ENCODE data around the gene PSMD9.
"Not testable (repeated sequence)": the region's sequence is repeated elsewhere in the genome, so short reads cannot be mapped to it uniquely, and the experiment has no call there.

The PSMD9 gene

DNA sequence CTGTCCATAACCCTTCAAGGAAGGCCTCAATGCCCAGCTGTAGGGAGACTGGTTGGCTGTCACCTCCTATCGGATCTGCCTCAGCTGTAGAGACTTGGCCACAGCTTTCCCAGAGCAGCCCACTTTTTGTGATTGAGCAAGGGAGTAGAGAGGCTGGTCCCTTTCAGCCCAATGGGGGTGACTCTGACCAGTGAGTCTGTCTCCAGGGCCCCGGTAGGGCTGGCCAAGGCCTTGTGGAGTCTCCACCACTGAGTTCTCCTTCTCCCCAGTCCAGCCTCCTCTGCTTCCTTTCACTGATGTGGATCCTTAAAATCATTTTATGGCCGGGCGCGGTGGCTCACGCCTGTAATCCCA is 15.4 kb upstream of the PSMD9 start:
- no peak for DNase-seq (ENCODE audit: low spot score)

DNA sequence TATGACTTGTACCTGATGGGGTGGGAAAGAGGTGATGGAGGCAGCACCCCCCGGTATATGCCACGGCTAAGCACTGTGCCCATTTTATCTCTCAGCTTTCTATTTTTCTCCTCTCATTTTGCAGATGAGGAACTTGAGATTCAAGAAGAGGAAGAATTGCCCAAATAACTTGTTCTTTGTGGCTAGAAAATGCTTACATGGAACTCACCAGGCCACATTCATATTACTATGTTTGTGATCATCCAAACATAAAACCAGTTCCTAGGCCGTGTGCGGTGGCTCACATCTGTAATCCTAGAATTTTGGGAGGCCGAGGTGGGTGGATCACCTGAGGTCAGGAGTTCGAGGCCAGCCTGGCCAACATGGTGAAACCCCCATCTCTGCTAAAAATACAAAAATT is 14.5 kb upstream of the PSMD9 start:
- DNase-seq (ENCODE audit: low spot score): no peak

DNA sequence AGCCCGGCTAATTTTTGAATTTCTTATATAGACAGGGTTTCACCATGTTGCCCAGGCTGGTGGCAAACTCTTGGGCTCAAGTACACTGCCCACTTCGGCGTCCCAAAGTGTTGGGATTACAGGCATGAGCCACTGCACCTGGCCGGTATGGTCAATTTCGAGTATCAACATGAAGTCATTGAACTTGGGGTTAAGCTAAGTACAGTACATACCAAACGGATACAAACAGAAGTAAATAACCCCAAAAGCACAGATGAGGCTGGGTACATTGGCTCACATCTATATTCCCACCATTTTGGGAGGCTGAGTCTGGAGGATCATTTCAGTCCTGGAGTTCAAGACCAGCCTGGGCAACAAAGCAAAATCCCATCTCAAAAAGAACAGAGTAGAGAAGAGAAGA is 13.0 kb upstream of the PSMD9 start:
- DNase-seq (ENCODE audit: low spot score): no peak

DNA sequence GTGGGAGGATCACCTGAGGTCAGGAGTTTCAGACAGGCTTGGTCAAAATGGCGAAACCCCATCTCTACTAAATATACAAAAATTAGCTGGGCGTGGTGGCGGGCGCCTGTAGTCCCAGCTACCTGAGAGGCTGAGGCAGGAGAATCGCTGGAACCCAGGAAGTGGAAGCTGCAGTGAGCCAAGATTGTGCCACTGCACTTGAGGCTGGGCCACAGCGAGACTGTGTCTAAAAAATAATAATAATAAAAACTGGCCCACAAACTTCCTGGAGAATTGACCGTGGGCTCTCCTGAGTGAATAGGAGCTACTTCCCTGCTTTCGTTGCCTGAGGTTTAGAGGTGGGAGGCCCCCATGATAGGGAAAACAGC is 12.5 kb upstream of the PSMD9 start:
- DNase-seq (ENCODE audit: low spot score): not testable (repeated sequence)

DNA sequence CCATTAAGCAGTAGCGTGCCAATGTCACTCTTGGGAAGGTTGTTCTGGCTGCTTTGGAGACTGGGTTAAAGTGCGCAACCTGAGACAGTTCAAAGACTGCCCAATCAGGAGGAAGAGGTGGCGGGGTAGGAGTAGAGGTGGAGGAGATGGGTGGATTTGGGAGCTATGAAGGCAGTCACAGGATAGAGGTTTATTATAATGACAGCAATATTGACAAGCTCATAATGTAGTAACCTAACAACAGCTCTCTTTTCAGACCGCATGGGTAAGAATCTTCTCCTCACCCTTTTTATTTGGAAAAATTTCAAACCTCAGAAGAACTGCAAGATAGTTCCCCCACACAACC is 5.3 kb upstream of the PSMD9 start:
- no peak for DNase-seq (ENCODE audit: low spot score)

DNA sequence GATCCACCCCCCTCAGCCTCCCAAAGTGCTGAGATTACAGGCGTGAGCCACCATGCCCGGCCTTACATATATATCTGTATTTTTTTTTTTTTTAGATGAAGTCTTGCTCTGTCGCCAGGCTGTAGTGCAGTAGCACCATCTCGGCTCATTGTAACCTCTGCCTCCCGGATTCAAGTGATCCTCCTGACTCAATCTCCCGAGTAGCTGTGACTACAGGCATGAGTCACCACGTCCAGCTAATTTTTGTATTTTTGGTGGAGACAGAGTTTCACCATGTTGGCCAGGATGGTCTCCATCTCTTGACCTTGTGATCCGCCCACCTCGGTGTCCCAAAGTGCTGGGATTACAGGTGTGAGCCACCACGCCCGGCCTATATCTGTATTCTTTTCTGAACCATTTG is 3.5 kb upstream of the PSMD9 start:
- DNase-seq (ENCODE audit: low spot score): not testable (repeated sequence)

DNA sequence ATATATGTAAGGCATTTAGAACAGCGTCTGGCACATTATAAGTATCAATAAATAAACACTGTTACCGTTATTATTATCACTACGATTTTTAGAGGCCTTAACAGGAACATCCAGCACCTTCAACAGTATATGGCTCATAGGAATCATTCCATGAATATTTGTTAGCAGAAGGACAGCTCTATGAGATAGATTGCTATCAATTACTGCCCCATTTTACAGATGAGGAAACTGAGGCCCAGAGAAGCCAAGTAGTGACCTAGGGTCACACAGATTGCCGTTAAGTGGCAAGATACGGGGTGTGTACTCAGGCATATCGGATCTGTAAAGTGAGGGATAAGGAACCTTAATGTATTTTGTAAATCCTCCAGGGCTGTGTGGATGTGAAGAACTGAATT is 510 bp upstream of the PSMD9 start:
- DNase-seq (ENCODE audit: low spot score): peak; percentile 5

DNA sequence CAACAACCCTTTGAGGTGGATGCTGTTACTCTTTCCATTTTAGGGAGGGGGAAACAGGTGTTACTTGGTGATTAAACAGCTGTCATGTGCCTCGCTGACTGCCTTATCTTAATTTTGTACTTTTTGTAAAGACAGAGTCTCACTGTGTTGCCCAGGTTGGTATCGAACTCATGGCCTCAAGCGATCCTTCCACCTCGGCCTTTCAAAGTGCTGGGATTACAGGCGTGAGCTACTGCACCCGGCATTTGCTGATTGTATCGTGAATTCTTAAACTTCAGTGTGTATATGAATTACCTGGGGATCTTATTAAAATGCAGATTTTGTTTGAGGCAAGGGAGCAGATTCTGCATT is 659 bp downstream of the PSMD9 start:
- no peak for DNase-seq (ENCODE audit: low spot score)

DNA sequence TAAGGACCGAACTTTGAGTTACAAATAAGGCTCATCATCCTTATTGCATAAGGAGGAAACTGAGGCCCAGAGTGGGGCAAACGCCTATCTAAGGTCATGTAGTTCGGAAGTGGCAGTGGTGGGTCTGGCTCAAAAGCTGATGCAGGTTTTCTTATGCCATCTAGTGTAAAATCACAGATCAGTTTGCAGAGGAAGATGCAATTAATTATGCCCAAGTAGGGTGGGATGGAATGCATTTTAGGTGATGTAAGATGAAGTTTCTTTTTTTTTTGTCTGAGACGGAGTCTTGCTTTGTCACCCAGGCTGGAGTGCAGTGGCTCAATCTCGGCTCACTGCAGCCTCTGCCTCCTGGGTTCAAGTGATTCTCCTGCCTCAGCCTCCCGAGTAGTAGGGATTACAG is 1.1 kb downstream of the PSMD9 start:
- peak; percentile 7 for DNase-seq (ENCODE audit: low spot score)

DNA sequence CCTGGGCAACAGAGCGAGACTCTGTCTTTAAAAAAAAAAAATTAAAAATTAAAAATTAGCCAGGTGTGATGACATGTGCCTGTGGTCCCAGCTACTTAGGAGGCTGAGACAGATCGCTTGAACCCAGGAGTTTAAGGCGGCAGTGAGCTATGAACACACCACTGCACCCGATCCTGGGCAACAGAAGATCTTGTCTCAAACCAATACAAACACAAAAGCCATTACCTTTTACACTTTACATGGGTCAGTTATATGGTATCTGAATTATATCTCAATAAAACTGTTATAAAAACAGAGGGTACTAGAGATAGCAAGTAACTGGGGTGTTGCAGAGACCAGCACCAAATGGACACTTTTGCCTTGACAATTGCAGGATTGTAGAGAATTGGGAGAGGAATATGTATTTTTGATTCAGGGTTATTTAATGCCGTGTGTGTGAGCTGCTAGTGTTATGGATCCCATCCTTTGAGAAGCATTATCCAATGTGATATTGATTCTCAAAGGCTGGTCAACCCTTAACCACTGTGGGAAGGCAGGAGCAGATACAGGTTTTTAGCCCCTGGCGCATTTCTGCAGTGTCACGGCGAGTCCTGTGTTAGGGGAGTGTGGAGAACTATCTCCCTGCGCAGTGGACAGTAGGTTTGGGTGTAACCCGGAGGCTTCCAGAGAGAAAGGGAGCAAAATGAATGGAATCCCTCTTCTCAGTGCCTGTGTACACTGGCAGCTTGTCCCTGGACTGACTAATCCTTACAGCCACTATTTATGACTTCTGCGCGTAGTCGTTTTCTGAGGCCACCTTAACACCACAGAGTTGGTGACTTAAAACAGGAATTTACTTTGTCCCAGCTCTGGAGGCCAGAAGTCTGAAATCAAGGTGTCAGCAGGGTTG is 4.3 kb downstream of the PSMD9 start:
- no peak for DNase-seq (ENCODE audit: low spot score)

DNA sequence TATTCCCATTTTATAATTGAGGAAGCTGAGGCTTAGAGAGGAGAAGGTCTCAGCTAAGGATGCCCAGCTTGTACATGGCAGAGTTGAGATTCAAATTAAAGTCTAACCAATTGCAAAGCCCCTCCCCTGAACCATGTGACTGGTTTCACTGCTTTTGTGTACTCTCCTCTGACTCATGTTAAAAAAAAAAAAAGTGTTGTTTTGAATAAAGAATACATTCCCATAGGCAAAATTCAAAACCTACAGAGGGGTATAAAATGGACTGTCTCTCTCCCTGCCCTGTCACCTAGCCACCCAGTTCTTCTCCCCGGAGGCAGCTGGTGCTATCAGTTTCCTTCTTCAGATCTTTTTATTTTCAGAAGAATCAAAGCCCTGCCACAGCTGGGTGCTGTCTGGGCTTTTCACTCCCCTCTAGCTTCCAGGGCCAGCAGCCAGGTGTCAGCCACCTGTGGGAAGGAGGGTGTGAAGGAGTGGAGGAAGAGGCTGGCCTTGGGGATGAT is 5.4 kb downstream of the PSMD9 start:
- DNase-seq (ENCODE audit: low spot score): peak; percentile 74

DNA sequence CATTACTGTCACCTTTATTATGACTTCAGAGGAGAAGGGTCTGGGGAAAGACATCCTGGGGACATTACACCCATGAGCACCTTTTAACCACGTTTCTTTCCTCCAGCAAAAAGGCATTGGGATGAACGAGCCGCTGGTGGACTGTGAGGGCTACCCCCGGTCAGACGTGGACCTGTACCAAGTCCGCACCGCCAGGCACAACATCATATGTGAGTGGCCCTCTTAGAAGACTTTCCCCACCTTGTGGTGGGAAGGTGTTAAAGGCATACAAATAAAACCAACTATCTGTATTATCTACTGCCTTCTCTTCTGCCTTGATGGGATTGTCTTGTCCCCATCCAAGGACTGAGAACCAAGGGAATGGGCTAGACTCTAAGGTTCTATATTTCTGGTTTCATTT is 6.0 kb downstream of the PSMD9 start:
- no peak for DNase-seq (ENCODE audit: low spot score)

DNA sequence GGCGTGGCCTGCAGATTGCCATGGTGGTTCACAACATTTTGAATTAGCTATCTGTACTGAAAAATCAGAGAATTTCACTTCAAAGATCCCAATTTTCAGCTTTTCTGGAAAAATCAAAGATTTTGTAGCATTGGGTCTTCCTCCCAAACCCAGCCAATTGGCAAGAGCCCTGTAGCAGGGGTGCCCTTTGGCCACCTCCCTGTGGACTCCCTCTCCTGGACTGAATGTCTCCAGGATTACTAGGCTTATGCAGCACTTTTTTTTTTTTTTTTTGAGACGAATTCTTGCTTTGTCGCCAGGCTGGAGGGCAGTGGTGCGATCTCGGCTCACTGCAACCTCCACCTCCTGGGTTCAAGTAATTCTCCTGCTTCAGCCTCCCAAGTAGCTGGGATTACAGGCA is 9.7 kb downstream of the PSMD9 start:
- no peak for DNase-seq (ENCODE audit: low spot score)

DNA sequence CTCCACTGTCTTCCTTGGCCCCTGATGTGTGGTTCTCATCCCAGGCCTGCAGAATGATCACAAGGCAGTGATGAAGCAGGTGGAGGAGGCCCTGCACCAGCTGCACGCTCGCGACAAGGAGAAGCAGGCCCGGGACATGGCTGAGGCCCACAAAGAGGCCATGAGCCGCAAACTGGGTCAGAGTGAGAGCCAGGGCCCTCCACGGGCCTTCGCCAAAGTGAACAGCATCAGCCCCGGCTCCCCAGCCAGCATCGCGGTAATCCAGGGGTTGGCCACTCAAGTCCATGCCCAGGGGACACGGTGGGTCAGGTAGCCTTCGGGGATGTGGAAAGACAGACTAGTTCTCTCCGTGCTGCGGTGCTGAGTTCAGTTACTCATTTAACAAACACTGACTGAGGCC is 11.0 kb downstream of the PSMD9 start:
- DNase-seq (ENCODE audit: low spot score): no peak

DNA sequence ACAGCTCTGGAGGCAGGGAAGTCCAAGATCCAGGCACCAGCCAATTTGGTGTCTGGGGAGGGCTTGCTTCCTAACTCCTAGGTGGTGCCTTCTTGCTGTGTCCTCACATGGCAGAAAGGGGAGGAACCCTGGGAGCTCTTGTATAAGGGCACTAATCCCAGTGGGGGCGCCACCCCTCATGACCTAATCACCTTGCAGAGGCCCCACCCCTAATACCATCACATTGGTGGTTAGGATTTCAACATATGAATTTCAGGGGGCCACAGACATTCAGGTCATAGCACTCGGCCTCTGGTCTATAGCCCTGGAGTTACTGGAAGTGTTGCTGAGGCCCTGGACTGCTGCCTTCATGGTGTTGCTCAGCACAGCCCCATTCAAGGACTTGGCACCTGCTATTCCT is 14.6 kb downstream of the PSMD9 start:
- DNase-seq (ENCODE audit: low spot score): no peak

DNA sequence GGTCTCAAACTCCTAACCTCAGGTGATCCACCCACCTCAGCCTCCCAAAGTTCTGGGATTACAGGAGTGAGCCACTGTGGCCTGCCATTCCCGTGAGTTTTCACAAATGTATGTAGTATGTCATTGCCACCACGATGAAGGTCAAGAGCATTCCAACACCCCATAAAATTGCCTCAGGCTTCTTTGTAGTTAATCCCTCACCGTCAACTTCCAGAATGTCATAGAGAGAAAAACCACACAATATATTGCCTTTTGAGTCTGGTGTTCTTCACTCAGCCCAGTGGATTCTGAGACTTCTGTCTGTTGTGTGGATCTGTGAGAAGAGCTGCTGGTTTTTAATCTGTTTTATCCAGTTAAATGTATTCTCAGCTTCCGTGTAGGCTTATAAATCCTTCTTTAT is 17.2 kb downstream of the PSMD9 start:
- peak; percentile 60 for DNase-seq (ENCODE audit: low spot score)

DNA sequence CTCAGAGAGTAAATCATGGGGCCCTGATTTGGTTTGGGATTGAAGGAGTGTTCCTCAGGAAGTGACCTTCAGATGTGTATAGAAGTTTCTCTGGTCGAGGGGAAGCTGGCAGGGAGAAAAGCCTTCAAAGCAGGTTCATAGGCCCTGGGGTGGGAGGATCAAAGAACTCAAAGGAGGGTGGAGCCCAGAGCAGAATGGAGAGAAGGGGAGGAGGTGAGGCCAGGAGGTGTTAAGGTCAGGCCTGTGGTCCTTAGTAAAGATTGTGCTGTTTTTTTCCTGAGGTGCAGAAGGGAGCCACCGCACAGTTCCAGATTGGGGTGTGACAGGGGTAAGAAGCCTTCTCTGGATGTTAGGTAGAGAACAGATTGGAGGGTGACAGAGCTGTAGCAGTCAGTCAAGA is 20.1 kb downstream of the PSMD9 start:
- DNase-seq (ENCODE audit: low spot score): no peak

DNA sequence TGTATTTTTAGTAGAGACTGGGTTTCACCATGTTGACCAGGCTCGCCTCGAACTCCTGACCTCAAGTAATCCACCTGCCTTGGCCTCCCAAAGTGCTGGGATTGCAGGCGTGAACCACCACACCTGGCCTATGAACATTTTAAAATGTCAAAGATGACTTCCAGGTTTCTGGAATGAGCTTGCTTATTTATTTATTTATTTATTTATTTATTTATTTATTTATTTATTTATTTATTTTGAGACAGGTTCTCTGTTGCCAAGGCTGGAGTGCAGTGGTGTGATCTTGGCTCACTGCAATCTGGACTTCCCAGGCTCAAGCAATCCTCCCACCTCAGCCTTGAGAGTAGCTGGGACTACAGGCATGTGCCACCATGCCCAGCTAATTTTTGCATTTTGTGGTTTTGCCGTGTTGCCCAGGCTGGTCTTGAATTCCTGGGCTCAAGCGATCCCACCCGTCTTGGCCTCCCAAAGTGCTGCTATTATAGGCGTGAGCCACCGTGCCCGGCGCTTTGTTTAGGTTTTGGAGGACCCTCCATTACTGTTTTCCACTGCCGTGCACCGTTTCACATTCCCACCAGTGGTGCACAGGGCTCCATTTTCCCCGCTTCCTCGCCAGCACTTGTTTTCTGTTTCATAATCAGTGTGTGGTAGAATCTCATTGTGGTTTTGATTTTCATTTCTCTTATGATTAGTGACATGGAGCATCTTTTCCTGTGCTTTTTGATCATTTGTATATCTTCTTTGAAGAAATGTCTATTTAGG is 23.4 kb downstream of the PSMD9 start:
- DNase-seq (ENCODE audit: low spot score): no peak

DNA sequence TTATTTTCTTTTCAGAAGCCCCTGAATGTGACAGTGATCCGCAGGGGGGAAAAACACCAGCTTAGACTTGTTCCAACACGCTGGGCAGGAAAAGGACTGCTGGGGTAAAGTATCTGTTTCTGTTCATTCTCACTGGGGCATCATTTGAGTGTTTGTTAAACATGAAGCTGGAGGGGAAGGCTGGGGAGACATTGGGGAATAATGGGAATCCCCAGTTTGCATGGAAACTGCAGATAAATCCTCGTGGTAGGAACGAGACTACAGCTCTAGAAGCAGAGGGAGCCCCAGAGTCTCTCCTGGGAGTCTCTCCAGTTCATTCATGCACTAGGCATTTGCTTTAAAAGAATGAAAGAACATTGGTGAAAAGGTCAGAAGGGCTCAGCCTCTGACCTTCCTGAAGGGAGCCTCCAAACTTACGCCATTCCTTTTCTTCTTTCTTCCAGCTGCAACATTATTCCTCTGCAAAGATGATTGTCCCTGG is 27.3 kb downstream of the PSMD9 start:
- DNase-seq (ENCODE audit: low spot score): no peak

DNA sequence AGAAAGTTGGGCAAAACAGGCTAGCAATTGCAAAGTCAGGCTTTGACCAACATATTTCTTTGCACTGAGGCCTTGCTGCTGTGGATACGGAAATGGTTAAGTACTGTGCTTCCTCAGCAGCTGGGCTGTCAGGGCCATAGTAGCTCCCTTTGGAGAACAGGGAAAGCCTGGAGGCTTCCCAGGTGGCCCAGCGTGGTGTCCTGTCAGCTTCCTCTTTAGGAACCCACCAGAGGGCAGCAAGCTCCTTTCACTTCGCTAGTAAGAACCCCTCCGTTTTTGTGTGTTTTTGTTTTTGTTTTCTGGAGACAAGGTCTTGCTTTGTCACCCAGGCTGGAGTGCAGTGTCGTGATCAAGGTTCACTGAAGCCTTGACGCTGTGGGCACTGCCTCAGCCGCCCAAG is 28.1 kb downstream of the PSMD9 start:
- DNase-seq (ENCODE audit: low spot score): no peak

DNA sequence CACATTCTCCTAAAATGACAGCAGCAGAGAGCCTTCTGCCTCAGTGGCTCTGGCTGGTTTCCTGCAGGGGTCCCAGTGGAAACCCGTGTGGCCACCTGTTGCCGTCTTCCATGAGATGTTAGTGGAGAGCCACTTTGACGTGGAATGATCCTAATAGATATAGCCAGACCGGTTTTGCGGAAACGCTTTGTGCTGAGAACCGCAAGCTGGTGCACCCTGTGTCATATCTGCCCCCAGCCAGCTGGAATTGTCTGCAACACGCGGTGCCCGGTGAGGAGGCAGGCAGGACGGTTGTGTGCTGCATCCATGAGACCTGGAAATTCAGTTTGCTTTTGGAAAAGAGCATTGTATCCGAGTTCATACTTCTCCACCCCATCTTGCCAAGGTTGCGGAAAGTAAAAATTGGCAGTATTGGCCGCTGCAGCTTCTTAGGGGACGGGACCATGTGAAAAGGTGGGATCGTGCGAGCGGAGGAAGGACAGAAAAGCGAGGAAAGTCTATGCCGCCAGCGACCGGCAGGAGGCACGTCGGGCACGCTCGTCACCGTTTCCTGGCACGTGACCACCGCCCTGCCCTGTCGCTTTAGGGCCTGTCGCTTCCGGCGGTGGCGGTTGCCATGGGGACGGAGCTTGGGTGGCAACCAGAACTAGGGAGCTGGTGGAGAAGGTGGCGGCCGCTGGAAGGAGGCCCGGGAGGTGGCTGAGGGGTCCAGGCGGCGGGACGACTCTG is 29.5 kb downstream of the PSMD9 start, which contains the start of gene CFAP251:
Gene CFAP251, plus strand, starts transcription at position 643 of the 729 bp plus-strand sequence. CDS start 2,714 bp downstream, outside the sequence.
- DNase-seq (ENCODE audit: low spot score): no peak

DNA sequence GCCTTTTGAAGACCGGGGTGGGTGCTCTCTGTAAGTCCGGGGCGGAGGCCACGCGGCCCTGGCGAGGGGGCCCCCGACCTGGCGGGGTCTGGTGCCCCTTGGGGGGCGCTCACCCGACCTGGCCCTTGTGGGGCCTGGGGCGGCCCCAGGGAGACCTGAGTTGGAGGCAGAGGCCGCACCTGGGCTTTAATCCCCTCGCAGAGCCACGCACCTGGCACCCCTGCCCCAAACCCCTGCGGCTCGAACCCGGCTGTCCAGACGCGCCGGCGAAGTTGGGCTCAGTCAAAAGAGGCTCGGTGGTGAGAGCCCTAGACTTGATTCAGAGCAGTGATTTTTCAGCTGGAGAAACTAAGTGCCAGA is 30.1 kb downstream of the PSMD9 start:
- no peak for DNase-seq (ENCODE audit: low spot score)

DNA sequence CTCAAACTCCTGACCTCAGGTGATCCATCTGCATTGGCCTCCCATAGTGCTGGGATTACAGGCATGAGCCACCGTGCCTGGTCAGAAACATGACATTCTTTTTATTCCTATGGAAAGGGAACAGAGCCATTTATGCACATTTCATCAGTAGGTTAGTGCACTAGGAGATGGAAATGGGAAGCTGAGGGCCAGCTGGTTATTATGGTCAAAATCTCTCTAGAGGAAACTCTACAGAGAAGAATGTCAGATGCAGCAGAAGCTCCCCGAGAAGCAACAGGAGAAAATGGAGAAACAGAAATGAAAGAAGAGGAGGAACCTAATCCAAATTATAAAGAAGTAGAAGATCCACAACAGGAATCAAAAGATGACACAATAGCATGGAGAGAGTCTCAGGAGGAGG is 32.5 kb downstream of the PSMD9 start:
- no peak for DNase-seq (ENCODE audit: low spot score)

All from COLO829 (cell line).